ENCODE measurements around the gene FAM241B. TPM values are rescaled to one million over a fixed set of nuclear protein-coding genes. Genes with fewer than 3 reads are reported as not detected.

FAM241B gene
- total RNA-seq, 1 experiment from 2014 or later, result 24.9 TPM

- no peaks in the 10 kb centered on the region for H3K4me1 Mint-ChIP-seq (ENCODE audit: low read depth, unreplicated experiment)
- DNase-seq, result no peak
- Histone ChIP-seq H3K27me3 (replicated peaks; ENCODE audit: control insufficient read depth, insufficient read depth, low read length) (no peaks in the 10 kb centered on the region; the same call in 1 of the 2 replicates), H3K36me3 (ENCODE audit: control insufficient read depth, insufficient read depth, low read length) (no peaks in the 10 kb centered on the region), H3K9me3 (peaks cover 6% of the 10 kb centered on the region), H3K4me1 (no peaks in the 10 kb centered on the region), H3K4me3 (ENCODE audit: low read depth, low read length) (no peak overlapping the region)
- no peak overlapping the region for H3K4me3 Mint-ChIP-seq (ENCODE audit: unreplicated experiment)
- ChIA-PET POLR2A (no interaction called here), CTCF (interaction anchor here (0.9 to 1.0 kb wide), 2 partner anchors 135 to 136 kb away, joined by 3 to 5 read pairs; no protein-coding TSS in a partner anchor)
- H3K27ac Mint-ChIP-seq (ENCODE audit: unreplicated experiment), result no peak overlapping the region
- no peak for TF ChIP-seq CTCF (IDR thresholded peaks at IDR 0.05; ENCODE audit: insufficient read depth in 1 of 2, low read depth in 1 of 2, low read length in 1 of 2, severe bottlenecking in 1 of 2, unreplicated experiment in 1 of 2)
- BruUV-seq (replicated peaks), result no TSS peak
- no peaks in the 10 kb centered on the region for H3K36me3 Mint-ChIP-seq (ENCODE audit: insufficient read depth, unreplicated experiment)
- H3K9me3 Mint-ChIP-seq (ENCODE audit: unreplicated experiment), result no peaks in the 10 kb centered on the region
- intact Hi-C loops (cut with micrococcal nuclease; ENCODE audit: unreplicated experiment), result no loop called here
- peaks cover 12% of the 10 kb centered on the region for H3K27me3 Mint-ChIP-seq (ENCODE audit: insufficient read depth, unreplicated experiment)
These were observed 20.7 kb downstream of the FAM241B start for GRCh38 chr10:69650589-69651261.

DNA sequence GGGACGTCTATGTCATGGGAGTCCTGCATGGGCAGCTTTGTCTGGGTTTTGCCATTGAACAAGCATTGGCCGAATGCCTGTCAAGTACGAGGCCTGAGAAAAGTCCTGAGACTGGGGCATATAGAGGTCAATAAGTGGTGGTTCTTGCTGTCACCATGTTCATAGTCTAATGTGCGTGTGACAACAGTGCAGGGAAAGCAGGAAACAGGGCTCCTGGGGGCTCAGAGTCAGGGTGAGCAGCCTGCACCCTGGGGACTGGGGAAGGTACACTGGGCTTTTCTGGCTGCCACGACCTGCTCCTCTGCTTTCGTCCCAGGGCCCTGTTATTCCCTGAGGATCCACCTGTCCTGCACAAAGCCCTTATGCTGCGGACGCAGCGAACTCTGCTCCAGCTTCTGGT is 21.3 kb downstream of the FAM241B start:
- Mint-ChIP-seq H3K4me1 (ENCODE audit: low read depth, unreplicated experiment) (no peaks in the 10 kb centered on the region), H3K27me3 (ENCODE audit: insufficient read depth, unreplicated experiment) (peaks cover 9% of the 10 kb centered on the region), H3K4me3 (ENCODE audit: unreplicated experiment) (no peak overlapping the region), H3K36me3 (ENCODE audit: insufficient read depth, unreplicated experiment) (no peaks in the 10 kb centered on the region), H3K9me3 (ENCODE audit: unreplicated experiment) (no peaks in the 10 kb centered on the region), H3K27ac (ENCODE audit: unreplicated experiment) (no peak overlapping the region)
- intact Hi-C loops (cut with micrococcal nuclease; ENCODE audit: unreplicated experiment), result no loop called here
- ChIA-PET POLR2A (no interaction called here), CTCF (no interaction called here)
- Histone ChIP-seq H3K4me1 (no peaks in the 10 kb centered on the region), H3K36me3 (ENCODE audit: control insufficient read depth, insufficient read depth, low read length) (no peaks in the 10 kb centered on the region), H3K4me3 (ENCODE audit: low read depth, low read length) (no peak overlapping the region), H3K27me3 (replicated peaks; ENCODE audit: control insufficient read depth, insufficient read depth, low read length) (no peaks in the 10 kb centered on the region; the same call in 1 of the 2 replicates), H3K9me3 (peaks cover 6% of the 10 kb centered on the region)
- TF ChIP-seq CTCF (IDR thresholded peaks at IDR 0.05; ENCODE audit: insufficient read depth in 1 of 2, low read depth in 1 of 2, low read length in 1 of 2, severe bottlenecking in 1 of 2, unreplicated experiment in 1 of 2), result no peak
- DNase-seq, result no peak
- BruUV-seq (replicated peaks), result no TSS peak

GRCh38 chr10:69652111-69652856 is 22.2 kb downstream of the FAM241B start:
- Mint-ChIP-seq H3K27me3 (ENCODE audit: insufficient read depth, unreplicated experiment) (peaks cover 7% of the 10 kb centered on the region), H3K27ac (ENCODE audit: unreplicated experiment) (no peak overlapping the region), H3K4me3 (ENCODE audit: unreplicated experiment) (no peak overlapping the region), H3K36me3 (ENCODE audit: insufficient read depth, unreplicated experiment) (no peaks in the 10 kb centered on the region), H3K4me1 (ENCODE audit: low read depth, unreplicated experiment) (no peaks in the 10 kb centered on the region), H3K9me3 (ENCODE audit: unreplicated experiment) (no peaks in the 10 kb centered on the region)
- Histone ChIP-seq H3K36me3 (ENCODE audit: control insufficient read depth, insufficient read depth, low read length) (no peaks in the 10 kb centered on the region), H3K27me3 (replicated peaks; ENCODE audit: control insufficient read depth, insufficient read depth, low read length) (no peaks in the 10 kb centered on the region; the same call in 1 of the 2 replicates), H3K9me3 (peaks cover 6% of the 10 kb centered on the region), H3K4me3 (ENCODE audit: low read depth, low read length) (no peak overlapping the region), H3K4me1 (no peaks in the 10 kb centered on the region)
- intact Hi-C loops (cut with micrococcal nuclease; ENCODE audit: unreplicated experiment), result no loop called here
- no peak for TF ChIP-seq CTCF (IDR thresholded peaks at IDR 0.05; ENCODE audit: insufficient read depth in 1 of 2, low read depth in 1 of 2, low read length in 1 of 2, severe bottlenecking in 1 of 2, unreplicated experiment in 1 of 2)
- no peak for DNase-seq
- no TSS peak for BruUV-seq (replicated peaks)
- CTCF ChIA-PET, result interaction anchor here (0.9 to 1.9 kb wide), 2 partner anchors 8 to 201 kb away, joined by 3 to 6 read pairs; partner anchors contain the start of gene TSPAN15
- POLR2A ChIA-PET, result no interaction called here

Data from Caco-2 (cell line).